ENCODE results near the gene PIP5KL1.

PIP5KL1 gene

GRCh38 chr9:127968042-127968441 is 37.5 kb upstream of the PIP5KL1 start:
- no peak for FAIRE-seq

GRCh38 chr9:127967151-127967809 is 36.7 kb upstream of the PIP5KL1 start:
- FAIRE-seq: no peak

- no peak for FAIRE-seq
These were observed 36.0 kb upstream of the PIP5KL1 start for GRCh38 chr9:127966416-127967150.

- no peak for FAIRE-seq
These were observed 35.4 kb upstream of the PIP5KL1 start for GRCh38 chr9:127965953-127966352.

- FAIRE-seq: no peak
These were observed 32.9 kb upstream of the PIP5KL1 start for GRCh38 chr9:127963359-127964064.

- FAIRE-seq: no peak
These were observed 32.4 kb upstream of the PIP5KL1 start for GRCh38 chr9:127963041-127963358.

GRCh38 chr9:127962278-127962677 is 31.7 kb upstream of the PIP5KL1 start:
- FAIRE-seq: no peak

GRCh38 chr9:127961613-127962155 is 31.1 kb upstream of the PIP5KL1 start:
- no peak for FAIRE-seq

GRCh38 chr9:127961155-127961490 is 30.5 kb upstream of the PIP5KL1 start:
- no peak for FAIRE-seq

GRCh38 chr9:127960410-127961154 is 30.0 kb upstream of the PIP5KL1 start:
- no peak for FAIRE-seq

GRCh38 chr9:127959841-127960409 is 29.3 kb upstream of the PIP5KL1 start:
- no peak for FAIRE-seq

GRCh38 chr9:127959398-127959797 is 28.8 kb upstream of the PIP5KL1 start:
- no peak for FAIRE-seq

- no peak for FAIRE-seq
These were observed 28.2 kb upstream of the PIP5KL1 start for GRCh38 chr9:127958728-127959127.

- no peak for FAIRE-seq
These were observed 24.9 kb upstream of the PIP5KL1 start for GRCh38 chr9:127955294-127956015.

- no peak for FAIRE-seq
These were observed 24.3 kb upstream of the PIP5KL1 start for GRCh38 chr9:127954831-127955293.

GRCh38 chr9:127953768-127954505 is 23.4 kb upstream of the PIP5KL1 start:
- FAIRE-seq: no peak

- no peak for FAIRE-seq
These were observed 22.6 kb upstream of the PIP5KL1 start for GRCh38 chr9:127953154-127953553.

GRCh38 chr9:127950513-127951289 is 20.1 kb upstream of the PIP5KL1 start:
- FAIRE-seq: no peak

GRCh38 chr9:127949827-127950512 is 19.4 kb upstream of the PIP5KL1 start:
- FAIRE-seq: no peak

Data from G401.6 (cell line).